GM19193 (cell line): ENCODE measurements around the gene MCC.

ENCODE experiments used
- POLR2A ChIP-seq: IDR thresholded peaks from 4 replicates; pipeline ENCODE4 v1.6.1; 2011; ENCODE audit not compliant: insufficient read depth, insufficient read length; ENCODE audit errors: extremely low read depth

MCC gene

DNA sequence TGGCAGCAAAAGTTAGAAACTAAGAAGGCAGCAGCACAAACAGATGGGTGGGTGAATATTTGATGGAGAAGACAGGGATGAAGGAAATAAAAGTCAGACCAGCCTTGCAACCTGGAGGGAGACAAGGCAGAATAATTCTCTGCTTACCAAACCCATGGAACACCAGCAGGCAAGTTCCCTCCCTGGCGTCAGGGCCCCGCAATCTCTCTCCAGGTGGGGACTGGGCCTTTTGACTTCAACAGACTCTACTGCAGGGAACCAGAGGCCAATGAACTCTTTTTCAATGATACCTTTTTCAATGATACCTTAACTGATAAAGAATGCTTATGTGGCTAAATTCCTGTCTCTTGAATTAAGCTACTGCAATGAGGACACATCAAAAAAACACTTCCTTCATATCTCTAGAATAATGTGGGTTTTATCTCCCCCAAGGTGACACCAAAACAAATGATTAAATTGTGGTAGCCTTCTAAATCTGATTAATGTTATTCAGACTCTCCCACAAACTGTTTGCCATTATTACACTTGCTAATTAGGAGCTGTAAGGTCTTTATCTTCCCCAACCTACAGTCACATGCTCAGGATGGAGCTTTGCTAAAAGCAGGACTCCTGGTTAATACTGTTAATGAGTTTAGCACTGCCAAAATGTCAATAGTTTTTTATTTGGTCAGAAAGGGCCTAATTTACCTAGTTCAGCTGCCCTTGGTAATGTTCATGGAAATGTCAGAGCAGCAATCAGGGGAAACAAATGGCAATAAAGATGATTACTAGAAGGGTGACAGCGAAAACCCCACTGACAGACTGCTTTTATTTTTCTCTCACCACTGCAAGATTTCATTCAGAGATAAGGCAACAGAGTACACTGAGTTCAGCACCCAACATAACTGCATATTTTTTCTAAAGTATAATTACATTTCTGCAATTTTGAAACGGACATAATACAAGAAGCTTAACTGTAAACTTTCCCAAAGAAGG, 218.9 kb downstream of the MCC start:
- no peak for TF ChIP-seq POLR2A

DNA sequence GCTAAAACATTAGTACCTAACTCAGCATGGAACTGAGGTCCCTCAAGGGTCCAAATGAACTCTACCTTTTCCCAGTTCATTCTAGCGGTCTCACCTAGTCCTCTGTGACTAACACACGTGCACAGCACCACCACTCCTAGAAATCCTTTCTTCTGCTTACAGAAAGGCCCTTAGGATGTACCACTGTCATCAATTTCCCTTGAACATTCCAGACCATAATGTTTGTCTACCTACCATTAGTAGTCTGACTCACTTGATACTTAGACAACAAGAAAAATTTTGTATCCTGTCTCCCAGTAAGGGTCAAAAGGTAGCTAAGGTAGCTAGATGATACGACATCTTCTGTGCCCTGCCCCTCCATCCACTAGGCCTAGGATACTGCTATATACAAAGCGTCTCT, 220.0 kb downstream of the MCC start:
- TF ChIP-seq POLR2A, result no peak

DNA sequence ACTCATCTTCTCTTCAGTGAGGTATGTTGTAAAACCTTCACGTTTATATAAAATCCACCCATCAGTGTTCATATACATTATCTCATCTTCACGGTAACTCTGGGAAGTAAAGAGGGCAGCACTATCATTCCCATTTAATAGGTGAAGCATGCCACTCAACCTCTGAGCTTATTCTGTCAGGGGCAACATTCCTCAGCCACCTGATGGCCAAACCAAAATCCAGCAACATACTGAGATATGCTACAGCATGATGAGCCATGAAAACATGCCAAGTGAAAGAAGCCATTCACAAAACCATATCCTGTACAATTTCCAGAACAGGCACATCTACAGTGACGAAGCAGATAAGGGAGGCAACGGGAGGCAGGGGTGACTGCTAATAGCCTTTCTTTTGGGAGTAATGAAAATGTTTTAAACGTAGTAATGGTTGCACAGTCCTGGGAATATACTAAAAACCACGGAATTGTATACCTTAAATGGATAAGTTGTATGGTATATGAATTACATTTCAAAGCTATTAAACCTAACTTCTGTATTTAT, 220.8 kb downstream of the MCC start:
- no peak for TF ChIP-seq POLR2A

DNA sequence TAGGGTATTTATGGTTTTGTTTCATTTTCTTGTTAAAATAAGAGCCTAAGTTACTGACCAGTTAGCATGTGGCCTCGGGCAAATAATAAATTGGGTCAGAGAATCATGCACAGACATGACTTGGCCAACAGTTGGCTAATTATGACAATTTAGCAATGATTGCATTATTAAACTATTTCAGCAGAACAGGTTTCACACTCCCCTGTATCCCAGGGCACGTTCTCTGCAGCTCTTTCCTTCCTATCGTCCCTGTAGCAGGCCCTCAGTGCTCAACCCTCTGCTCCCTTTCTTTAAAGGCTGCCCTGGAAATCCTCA, 221.4 kb downstream of the MCC start:
- TF ChIP-seq POLR2A, result no peak

DNA sequence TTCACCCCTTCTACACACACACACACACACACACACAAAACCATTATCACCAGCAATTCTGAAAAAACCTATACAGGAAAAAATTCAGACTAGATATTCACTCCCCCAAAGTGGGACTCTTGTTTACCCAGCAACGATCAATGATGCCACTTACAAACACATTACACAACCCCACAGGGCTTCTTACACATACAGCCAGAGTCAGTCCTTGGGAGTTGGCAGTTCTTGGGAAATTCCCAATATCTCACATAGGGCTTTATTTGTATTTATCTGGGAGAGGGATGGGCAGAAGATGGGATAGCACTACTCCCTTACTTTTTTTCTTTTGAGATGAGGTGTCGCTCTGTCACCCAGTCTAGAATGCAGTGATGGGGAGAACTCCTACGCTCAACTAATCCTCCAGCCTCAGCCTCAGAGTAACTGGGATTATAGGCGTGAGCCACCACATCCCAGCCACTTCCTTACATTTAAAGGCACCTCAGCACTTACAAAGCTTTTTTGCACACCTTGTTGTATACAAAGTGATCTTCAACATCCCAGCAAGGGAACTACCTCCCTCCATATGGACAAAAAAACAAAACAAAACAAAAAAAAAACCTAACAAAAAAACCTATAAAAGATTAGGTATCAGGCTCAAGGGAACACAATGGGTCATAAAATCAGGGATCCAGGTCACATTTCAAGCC, 221.9 kb downstream of the MCC start:
- TF ChIP-seq POLR2A, result no peak

DNA sequence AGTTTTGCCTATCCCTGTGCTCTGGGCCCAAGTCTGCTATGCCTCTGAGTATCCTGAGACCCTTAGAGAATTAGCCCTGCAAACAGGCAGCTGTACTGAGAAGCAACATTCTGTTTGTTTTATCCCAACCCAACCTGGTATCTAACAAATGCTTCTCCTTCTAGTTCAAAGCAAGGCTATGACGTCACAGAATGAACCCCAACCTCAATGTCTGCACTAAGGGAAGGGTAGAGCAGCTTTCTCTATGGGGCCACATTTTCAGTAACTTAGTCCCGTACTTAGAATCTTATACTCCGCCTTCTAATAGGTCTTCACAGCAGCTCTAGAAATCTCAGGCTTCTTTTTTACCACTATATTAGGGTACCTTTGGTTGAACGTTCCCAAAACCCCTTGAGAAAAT, 223.1 kb downstream of the MCC start:
- TF ChIP-seq POLR2A, result no peak

DNA sequence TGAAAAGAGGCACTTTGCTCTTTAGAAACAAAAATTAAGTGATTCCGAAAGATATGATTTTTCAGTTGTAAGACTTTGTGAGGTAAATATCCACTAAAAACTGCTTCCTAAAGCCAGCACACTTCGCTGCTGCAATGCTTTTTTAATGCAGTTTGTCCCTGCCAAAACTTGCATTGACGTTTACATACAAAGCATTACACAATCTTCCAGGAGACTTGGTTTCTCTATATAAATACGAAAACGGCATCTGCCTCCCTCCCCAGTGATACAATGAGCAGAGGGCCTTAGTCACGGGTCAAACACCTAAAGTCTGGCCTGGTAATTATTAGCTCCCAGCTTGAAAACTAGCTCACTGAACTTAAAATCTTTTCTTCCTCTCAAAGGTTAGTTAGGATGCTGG, 224.2 kb downstream of the MCC start:
- no peak for TF ChIP-seq POLR2A

DNA sequence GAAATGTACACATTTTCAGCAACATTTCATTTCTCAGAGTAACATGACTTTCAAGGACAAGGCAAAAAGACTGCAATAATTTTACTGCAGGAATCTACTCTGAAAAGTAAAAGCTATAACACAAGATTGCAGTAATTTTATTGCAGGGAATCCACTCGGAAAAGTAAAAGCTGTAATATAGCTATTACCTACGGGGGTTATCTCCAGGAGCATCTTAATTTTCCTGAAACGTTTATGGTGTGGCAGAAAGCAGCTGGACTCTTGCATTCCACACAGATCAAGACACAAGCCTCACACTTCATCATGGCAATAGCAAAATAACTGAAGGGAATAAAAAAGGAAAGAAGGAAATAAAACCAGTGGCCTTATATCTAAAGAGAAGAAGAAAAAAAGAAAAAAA, 224.7 kb downstream of the MCC start:
- no peak for TF ChIP-seq POLR2A

DNA sequence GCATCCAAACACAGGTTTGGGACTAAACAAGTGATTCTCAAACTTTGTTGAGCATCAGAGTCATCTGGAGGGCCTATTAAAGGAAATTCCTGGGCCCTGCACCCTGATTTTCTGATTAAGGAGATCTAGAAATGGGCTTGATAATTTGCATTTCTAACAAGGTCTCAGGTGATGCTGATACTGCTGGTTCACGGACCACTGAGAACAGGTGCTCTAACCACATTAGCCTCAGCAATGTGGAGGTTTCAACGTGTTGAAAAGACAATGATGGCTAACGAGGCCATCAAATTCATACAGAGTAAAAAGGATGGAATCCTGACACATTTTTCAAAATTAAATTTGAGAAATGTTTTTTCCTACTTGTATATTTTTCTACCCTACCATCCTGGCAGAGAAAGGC, 225.6 kb downstream of the MCC start:
- TF ChIP-seq POLR2A, result no peak

DNA sequence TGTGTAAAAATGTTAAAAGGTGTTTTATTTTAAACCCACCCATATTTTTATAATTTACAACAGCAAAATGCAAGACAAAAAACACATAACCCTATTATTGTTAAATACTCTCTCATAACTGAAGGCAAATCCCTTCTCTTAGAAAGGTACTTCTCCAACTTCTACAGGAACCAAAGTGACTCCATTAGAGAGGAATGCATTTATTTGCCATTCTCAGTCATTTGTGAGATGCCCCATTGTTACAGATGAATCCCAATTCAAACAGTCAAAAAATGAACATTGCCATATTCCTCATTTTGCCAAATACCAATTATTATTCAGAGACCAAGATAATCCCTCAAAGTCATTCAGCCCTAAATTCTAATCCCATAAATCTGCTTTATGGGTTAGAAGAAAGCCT, 229.2 kb downstream of the MCC start:
- TF ChIP-seq POLR2A, result no peak

DNA sequence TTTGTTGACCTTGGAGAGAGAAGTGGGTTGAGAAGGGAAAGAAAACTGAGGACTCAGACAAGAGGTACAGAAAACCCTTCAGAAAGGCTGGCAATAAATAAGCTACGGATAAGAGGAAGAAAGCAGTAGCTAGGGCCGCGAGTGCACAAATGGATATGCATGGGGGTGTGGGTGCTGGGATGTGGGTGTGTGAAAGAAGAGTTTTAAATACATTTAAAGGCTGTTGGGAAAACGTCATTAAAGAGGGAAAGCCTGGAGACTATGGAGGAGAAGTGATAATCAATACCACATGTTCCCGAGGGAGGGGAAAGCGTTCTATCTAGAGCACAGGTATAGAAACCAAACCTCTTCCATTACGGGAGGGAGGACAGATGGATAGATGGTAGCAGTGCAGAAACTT, 230.7 kb downstream of the MCC start:
- no peak for TF ChIP-seq POLR2A

DNA sequence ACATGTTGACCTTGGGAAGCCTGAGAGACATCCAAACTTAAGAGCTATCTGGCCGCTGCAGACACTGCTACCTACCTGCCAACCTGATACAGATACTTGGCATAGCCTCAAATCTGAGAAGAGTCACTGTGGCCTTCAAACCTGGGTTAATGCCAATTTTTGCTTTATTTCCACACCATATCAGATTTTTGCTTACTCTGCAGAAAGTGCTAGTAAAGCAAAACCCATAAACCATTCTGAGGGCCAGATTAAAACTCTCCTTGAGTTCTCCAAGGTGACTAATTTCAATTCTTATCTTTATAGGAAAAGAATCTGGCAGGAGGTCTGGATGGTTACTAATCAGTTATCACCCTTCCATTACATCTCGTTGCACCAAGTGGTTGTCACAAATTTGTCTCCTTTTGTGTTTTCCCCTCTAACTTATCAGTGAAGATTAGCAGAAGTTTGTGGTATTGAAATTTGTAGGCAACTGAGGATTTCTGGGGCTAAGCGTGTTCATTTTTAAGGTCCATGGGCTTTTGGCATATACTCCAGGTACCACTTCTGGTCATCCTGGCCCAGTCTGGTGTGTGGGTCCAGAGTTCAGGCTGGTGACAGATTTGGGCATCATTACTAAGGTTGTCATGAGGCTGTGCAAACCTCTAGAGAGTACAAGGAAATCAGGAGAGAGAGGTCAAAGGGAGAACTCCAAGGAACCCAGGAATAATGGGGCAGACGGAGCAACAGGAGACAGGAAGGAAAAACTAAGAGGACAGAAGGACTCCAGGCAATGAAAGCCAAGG, 231.4 kb downstream of the MCC start:
- no peak for TF ChIP-seq POLR2A

DNA sequence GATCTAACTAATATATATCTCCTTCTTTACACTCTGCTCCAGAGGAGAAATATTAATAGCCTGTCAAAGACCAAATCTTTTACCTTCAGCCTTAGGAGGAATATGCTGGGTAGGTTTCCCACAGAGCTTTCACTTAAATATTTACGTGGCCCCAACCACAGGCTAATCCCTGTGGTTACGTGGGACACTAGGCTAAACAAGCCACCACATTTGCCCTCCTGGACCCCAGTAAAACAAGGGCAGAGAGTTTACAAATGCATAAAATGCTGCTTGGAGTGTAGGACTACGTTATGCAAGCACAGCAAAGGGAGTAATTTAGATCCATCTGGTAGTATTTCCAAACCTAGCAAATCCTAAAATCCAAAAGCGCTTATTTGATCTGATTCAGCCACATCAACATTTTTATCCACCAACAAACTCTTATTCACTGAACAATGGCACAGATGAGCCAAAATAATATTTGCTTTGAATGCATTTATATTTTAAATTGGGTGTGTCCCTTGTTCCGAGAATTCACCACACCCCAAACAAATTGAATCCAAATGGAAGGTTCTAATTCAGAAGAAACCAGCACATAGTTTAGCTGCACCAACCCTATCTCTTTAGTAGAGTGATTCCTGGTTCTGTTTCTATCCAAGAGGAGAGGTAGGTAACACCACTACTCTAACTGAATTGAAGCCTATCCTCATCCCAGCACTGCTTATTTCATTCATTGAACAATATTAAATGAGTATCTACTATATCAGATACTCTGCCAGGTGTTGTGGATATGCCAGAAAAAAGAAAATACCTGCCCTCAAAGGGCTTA, 232.5 kb downstream of the MCC start:
- no peak for TF ChIP-seq POLR2A

DNA sequence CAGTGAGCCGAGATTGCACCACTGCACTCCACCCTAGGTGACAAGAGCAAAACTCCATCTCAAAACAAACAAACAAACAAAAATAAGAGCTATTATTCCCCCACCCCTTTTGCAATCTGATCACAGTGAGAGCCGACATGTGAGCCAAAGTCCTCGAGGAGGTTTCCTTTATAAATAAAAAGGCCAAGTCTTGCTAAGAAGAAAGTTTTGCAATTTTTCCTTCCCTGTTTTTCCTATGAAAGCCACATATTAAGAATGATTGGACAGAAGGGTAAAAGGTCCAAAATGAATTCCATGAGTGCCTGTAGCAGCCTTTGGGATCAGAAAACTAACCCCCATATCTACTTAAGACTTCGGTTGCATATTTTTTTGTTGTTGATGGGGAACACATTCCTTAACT, 233.1 kb downstream of the MCC start:
- TF ChIP-seq POLR2A, result no peak
